Measurements from ENCODE around the gene FBXL17. TPM values are rescaled to one million over a fixed set of nuclear protein-coding genes. Genes with fewer than 3 reads are reported as not detected.
A peak's percentile ranks its signal among the peaks of the same experiment; 100 is the strongest.

FBXL17 gene
- total RNA-seq, 1 experiment from 2014 or later: 3.5 TPM

- Mint-ChIP-seq H3K4me3 (no peak overlapping the region), H3K27ac (no peak overlapping the region), H3K27me3 (ENCODE audit: low read depth) (no peaks in the 10 kb centered on the region), H3K4me1 (peaks cover 17% of the 10 kb centered on the region), H3K9me3 (no peaks in the 10 kb centered on the region), H3K36me3 (no peaks in the 10 kb centered on the region)
- POLR2A ChIA-PET: no interaction called here
- DNase-seq (ENCODE audit: low spot score) (no peak), ATAC-seq (no peak)
- CTCF ChIA-PET: interaction anchor here (1.4 kb wide), 1 partner anchor 82 kb away, joined by 9 read pairs; no protein-coding TSS in a partner anchor
- no peak for TF ChIP-seq ZBTB21 (CRISPR knock-in tag; IDR thresholded peaks at IDR 0.05; ENCODE audit: borderline replicate concordance)
- no peak for TF ChIP-seq MXD4 (CRISPR knock-in tag; IDR thresholded peaks at IDR 0.05; ENCODE audit: borderline replicate concordance)
- TF ChIP-seq ATF2 (CRISPR knock-in tag; IDR thresholded peaks at IDR 0.05; ENCODE audit: borderline replicate concordance, low read depth): no peak
- no peak for TF ChIP-seq STAT6 (CRISPR knock-in tag; conservative IDR thresholded peaks at IDR 0.05; ENCODE audit: low read depth)
- TF ChIP-seq ZNF396 (CRISPR knock-in tag; IDR thresholded peaks at IDR 0.05; ENCODE audit: borderline replicate concordance): no peak
These were observed 118.6 kb downstream of the FBXL17 start for GRCh38 chr5:108263338-108263737.

- Mint-ChIP-seq H3K36me3 (no peaks in the 10 kb centered on the region), H3K4me3 (no peak overlapping the region), H3K27ac (no peak overlapping the region), H3K4me1 (peaks cover 17% of the 10 kb centered on the region), H3K27me3 (ENCODE audit: low read depth) (no peaks in the 10 kb centered on the region), H3K9me3 (no peaks in the 10 kb centered on the region)
- POLR2A ChIA-PET: no interaction called here
- ATAC-seq (no peak), DNase-seq (ENCODE audit: low spot score) (no peak)
- CTCF ChIA-PET: interaction anchor here (0.7 to 2.5 kb wide), 28 partner anchors 8 to 311 kb away, joined by 3 to 20 read pairs (median 4); partner anchors contain the start of gene FBXL17
- TF ChIP-seq NR1H2 (CRISPR knock-in tag; IDR thresholded peaks at IDR 0.05) (no peak), ZNF512 (CRISPR knock-in tag; IDR thresholded peaks at IDR 0.05; ENCODE audit: borderline replicate concordance) (no peak), ATF3 (CRISPR knock-in tag; conservative IDR thresholded peaks at IDR 0.05) (no peak), USF2 (CRISPR knock-in tag; IDR thresholded peaks at IDR 0.05) (no peak)
These were observed 121.1 kb downstream of the FBXL17 start for GRCh38 chr5:108260858-108261170.

GRCh38 chr5:108260117-108260857, 121.6 kb downstream of the FBXL17 start:
- Mint-ChIP-seq H3K4me1 (peaks cover 17% of the 10 kb centered on the region), H3K36me3 (no peaks in the 10 kb centered on the region), H3K27me3 (ENCODE audit: low read depth) (no peaks in the 10 kb centered on the region), H3K27ac (peak overlapping the region; percentile 48; the same call in 1 of the 2 replicates), H3K9me3 (no peaks in the 10 kb centered on the region), H3K4me3 (no peak overlapping the region)
- TF ChIP-seq ZNF281 (CRISPR knock-in tag; IDR thresholded peaks at IDR 0.05): no peak
- no peak for TF ChIP-seq CREM (CRISPR knock-in tag; IDR thresholded peaks at IDR 0.05)
- peak; percentile 78 for TF ChIP-seq CTCF (IDR thresholded peaks at IDR 0.05)
- no peak for TF ChIP-seq ELF4 (CRISPR knock-in tag; IDR thresholded peaks at IDR 0.05; ENCODE audit: low read depth)
- ChIA-PET CTCF (interaction anchor here (0.6 to 2.5 kb wide), 51 partner anchors 8 to 996 kb away, joined by 3 to 20 read pairs (median 4); partner anchors contain the start of gene FBXL17), POLR2A (interaction anchor here (1.0 kb wide), 1 partner anchor 85 kb away, joined by 3 read pairs; no protein-coding TSS in a partner anchor)
- ATAC-seq (peak; percentile 95), DNase-seq (ENCODE audit: low spot score) (peak; percentile 79)

All from WTC11 (cell line).